NB4 (cell line): ENCODE results near the gene NISCH.
A peak's percentile ranks its signal among the peaks of the same experiment; 100 is the strongest.

Experiments used
- DNase-seq: peaks from one replicate; pipeline ENCODE4 v3.0.0; 2010; ENCODE audit warnings: low read depth
- H3K4me3 ChIP-seq: one replicate; pipeline ENCODE4 v1.5.1; 2011; ENCODE audit warnings: mild to moderate bottlenecking, low read depth, low read length, moderate library complexity
- CTCF ChIP-seq: IDR thresholded peaks from one replicate; pipeline ENCODE4 v1.5.1; 2012; ENCODE audit warnings: low read depth, low read length
- MAX ChIP-seq: IDR thresholded peaks from 2 replicates; pipeline ENCODE4 v1.6.1; 2011; ENCODE audit warnings: low read depth, low read length
- MYC ChIP-seq: IDR thresholded peaks from 2 replicates; pipeline ENCODE4 v1.6.1; 2011; ENCODE audit warnings: low read depth, low read length
- POLR2A ChIP-seq: IDR thresholded peaks from 2 replicates; pipeline ENCODE4 v1.6.1; 2011; ENCODE audit warnings: mild to moderate bottlenecking; ENCODE audit not compliant: insufficient read length; ENCODE audit errors: extremely low read depth

The NISCH gene

GRCh38 chr3:52531860-52532516 lies 76.6 kb downstream of the NISCH start:
- peak overlapping the region; percentile 82 for H3K4me3 ChIP-seq
- DNase-seq: no peak
- TF ChIP-seq MAX (no peak), MYC (no peak), CTCF (no peak), POLR2A (no peak)

GRCh38 chr3:52532517-52532837 lies 77.1 kb downstream of the NISCH start:
- peak overlapping the region; percentile 82 for H3K4me3 ChIP-seq
- DNase-seq: peak; percentile 74
- no peak for TF ChIP-seq CTCF
- TF ChIP-seq MYC: no peak
- no peak for TF ChIP-seq MAX
- no peak for TF ChIP-seq POLR2A

- peak overlapping the region; percentile 82 for H3K4me3 ChIP-seq
Measured at GRCh38 chr3:52532838-52533622, 77.6 kb downstream of the NISCH start.

GRCh38 chr3:52533623-52534280 lies 78.3 kb downstream of the NISCH start, which contains the start of gene NT5DC2:
NT5DC2 (minus strand) TSS chr3:52533857; CDS start chr3:52533737, 120 bp downstream.
- TF ChIP-seq POLR2A: no peak
- no peak for TF ChIP-seq MYC
- no peak for TF ChIP-seq MAX
- TF ChIP-seq CTCF: no peak
- peak; percentile 87 for DNase-seq
- H3K4me3 ChIP-seq: peak within 1 kb of the TSS; percentile 82

More at GRCh38 chr3:52532838-52533622, 77.6 kb downstream of the NISCH start:
- no peak for TF ChIP-seq POLR2A
- TF ChIP-seq MYC: no peak
- TF ChIP-seq MAX: no peak
- TF ChIP-seq CTCF: no peak
- DNase-seq: peak; percentile 51

GRCh38 chr3:52534281-52535183 lies 79.1 kb downstream of the NISCH start:
- peak; percentile 59 for DNase-seq
- peak overlapping the region; percentile 43 for H3K4me3 ChIP-seq
- TF ChIP-seq CTCF (no peak), POLR2A (no peak), MYC (no peak), MAX (no peak; the same call in 1 of the 2 replicates)
